ENCODE results near the gene UBE2A. TPM values are rescaled to one million over a fixed set of nuclear protein-coding genes. Genes with fewer than 3 reads are reported as not detected.

Gene UBE2A
- total RNA-seq, 4 donors from 2014 or later: 24.5 to 39.9 (median 33.3) TPM

GRCh38 chrX:119570351-119570835 is 4.0 kb upstream of the UBE2A start:
- Histone ChIP-seq H3K27ac (replicated peaks in 1 of 4) (no peak overlapping the region), H3K36me3 (no peaks in the 10 kb centered on the region), H3K4me3 (no peak overlapping the region), H3K9me3 (no peaks in the 10 kb centered on the region), H3K4me1 (peaks cover 4 to 13% (median 12%) of the 10 kb centered on the region in 4 donors), H3K27me3 (no peaks in the 10 kb centered on the region)
- 83% methylated on average over 6 of the region's 6 CpGs for WGBS
- no peak for DNase-seq (ENCODE audit: extremely low spot score)
- no peak for TF ChIP-seq POLR2AphosphoS5 (IDR thresholded peaks at IDR 0.05)
- no peak for TF ChIP-seq EP300 (IDR thresholded peaks at IDR 0.05)
- intact Hi-C loops (cut with DNase I): no loop called here

GRCh38 chrX:119573222-119573621 is 1.1 kb upstream of the UBE2A start:
- H3K4me3 ChIP-seq: peak overlapping the region; percentile 68 to 85 (median 74)
- WGBS: 67% methylated on average over 3 of the region's 3 CpGs
- no peaks in the 10 kb centered on the region for H3K9me3 ChIP-seq
- H3K4me1 ChIP-seq: peaks cover 11 to 28% (median 24%) of the 10 kb centered on the region in 4 donors
- intact Hi-C loops (cut with DNase I): no loop called here
- peak overlapping the region; percentile 90 to 95 (median 94) for H3K27ac ChIP-seq (replicated peaks in 1 of 4)
- no peak for TF ChIP-seq POLR2AphosphoS5 (IDR thresholded peaks at IDR 0.05)
- TF ChIP-seq EP300 (IDR thresholded peaks at IDR 0.05): no peak
- TF ChIP-seq POLR2A (IDR thresholded peaks at IDR 0.05; ENCODE audit: low read depth): no peak
- no peak for TF ChIP-seq CTCF (IDR thresholded peaks at IDR 0.05)
- H3K36me3 ChIP-seq: peaks cover 0 to 4% (median 0%) of the 10 kb centered on the region in 4 donors
- H3K27me3 ChIP-seq: no peaks in the 10 kb centered on the region
- DNase-seq (ENCODE audit: extremely low spot score): no peak

GRCh38 chrX:119573840-119574393 is 446 bp upstream of the UBE2A start:
- Histone ChIP-seq H3K27ac (replicated peaks in 1 of 4) (peak overlapping the region; percentile 90 to 95 (median 94)), H3K27me3 (no peaks in the 10 kb centered on the region), H3K9me3 (no peaks in the 10 kb centered on the region), H3K4me1 (peaks cover 11 to 28% (median 24%) of the 10 kb centered on the region in 4 donors), H3K36me3 (peaks cover 0 to 4% (median 0%) of the 10 kb centered on the region in 4 donors), H3K4me3 (peak overlapping the region; percentile 68 to 85 (median 74))
- WGBS: 34% methylated on average over 29 of the region's 30 CpGs
- intact Hi-C loops (cut with DNase I): no loop called here
- TF ChIP-seq POLR2A (IDR thresholded peaks at IDR 0.05; ENCODE audit: low read depth) (no peak), POLR2AphosphoS5 (IDR thresholded peaks at IDR 0.05) (no peak), EP300 (IDR thresholded peaks at IDR 0.05) (no peak), CTCF (IDR thresholded peaks at IDR 0.05) (no peak)
- no peak for DNase-seq (ENCODE audit: extremely low spot score)

- no peaks in the 10 kb centered on the region for H3K9me3 ChIP-seq
- no peak for DNase-seq (ENCODE audit: extremely low spot score)
- H3K27ac ChIP-seq (replicated peaks in 1 of 4): no peak overlapping the region
- intact Hi-C loops (cut with DNase I): no loop called here
- peaks cover 0 to 4% (median 0%) of the 10 kb centered on the region in 4 donors for H3K36me3 ChIP-seq
- TF ChIP-seq EP300 (IDR thresholded peaks at IDR 0.05): no peak
- TF ChIP-seq POLR2A (IDR thresholded peaks at IDR 0.05; ENCODE audit: low read depth): no peak
- TF ChIP-seq CTCF (IDR thresholded peaks at IDR 0.05): no peak
- TF ChIP-seq POLR2AphosphoS5 (IDR thresholded peaks at IDR 0.05): no peak
- H3K4me3 ChIP-seq: no peak overlapping the region
- H3K27me3 ChIP-seq: no peaks in the 10 kb centered on the region
- peaks cover 12 to 30% (median 25%) of the 10 kb centered on the region in 4 donors for H3K4me1 ChIP-seq
Observed at GRCh38 chrX:119579414-119579813, 5.1 kb downstream of the UBE2A start.

- intact Hi-C loops (cut with DNase I): no loop called here
- no peak for DNase-seq (ENCODE audit: extremely low spot score)
- Histone ChIP-seq H3K36me3 (peaks cover 0 to 3% (median 0%) of the 10 kb centered on the region in 4 donors), H3K4me3 (no peak overlapping the region), H3K27ac (replicated peaks in 1 of 4) (peak overlapping the region in 1 of 4 donors; percentile 20), H3K27me3 (no peaks in the 10 kb centered on the region), H3K9me3 (no peaks in the 10 kb centered on the region), H3K4me1 (peaks cover 4 to 12% (median 9%) of the 10 kb centered on the region in 4 donors)
- 37% methylated on average over 2 of the region's 2 CpGs for WGBS
- TF ChIP-seq POLR2A (IDR thresholded peaks at IDR 0.05; ENCODE audit: low read depth) (no peak), EP300 (IDR thresholded peaks at IDR 0.05) (no peak), POLR2AphosphoS5 (IDR thresholded peaks at IDR 0.05) (no peak), CTCF (IDR thresholded peaks at IDR 0.05) (no peak)
Observed at GRCh38 chrX:119583431-119584059, 9.2 kb downstream of the UBE2A start.

All from esophagus muscularis mucosa (tissue), 4 donors.